RWPE1 (cell line): ENCODE data around the gene AZU1.

Experiments used
- CTCF ChIA-PET: fragments of 350-600 bp; sonication (Branson Sonifier 250); formaldehyde crosslinking; extraction: SDS; loops from one replicate; lab custom pipeline; 2021; lab: Yijun Ruan, JAX
- POLR2A ChIA-PET: fragments of 400-600 bp; formaldehyde crosslinking; extraction: SDS; loops from one replicate; lab custom pipeline; 2020; ENCODE audit warnings: antibody characterized with exemption; ENCODE audit not compliant: low non-redundant PET; lab: Yijun Ruan, JAX
- DNase-seq: peaks from one replicate; pipeline ENCODE4 v3.0.0; 2012; ENCODE audit warnings: low spot score
- H3K27ac ChIP-seq: fragments of 450-650 bp; 2 replicates; pipeline ENCODE4 v1.5.1; 2017
- CTCF ChIP-seq: fragments of 450-650 bp; conservative IDR thresholded peaks from 2 replicates; pipeline ENCODE4 v1.5.1; 2017; ENCODE audit warnings: low read depth, mild to moderate bottlenecking

AZU1 gene

GRCh38 chr19:807627-808422, 19.8 kb upstream of the AZU1 start:
- TF ChIP-seq CTCF = no peak
- peak overlapping the region; percentile 99 for H3K27ac ChIP-seq
- no peak for DNase-seq
- CTCF ChIA-PET = no interaction called here
- POLR2A ChIA-PET = no interaction called here

- no peak for TF ChIP-seq CTCF
- DNase-seq = no peak
- POLR2A ChIA-PET = no interaction called here
- CTCF ChIA-PET = no interaction called here
- H3K27ac ChIP-seq = peak overlapping the region; percentile 99
Observed at GRCh38 chr19:808423-808775, 19.2 kb upstream of the AZU1 start.

- DNase-seq = no peak
- H3K27ac ChIP-seq = peak overlapping the region; percentile 99
- CTCF ChIA-PET = interaction anchor here (1.0 kb wide), 1 partner anchor 10 kb away, joined by 3 read pairs; no protein-coding TSS in a partner anchor
- POLR2A ChIA-PET = interaction anchor here (0.7 kb wide), 1 partner anchor 125 kb away, joined by 4 read pairs; no protein-coding TSS in a partner anchor
- no peak for TF ChIP-seq CTCF
Observed at GRCh38 chr19:810077-810855, 17.4 kb upstream of the AZU1 start.

GRCh38 chr19:810883-811489, 16.7 kb upstream of the AZU1 start:
- TF ChIP-seq CTCF = no peak
- ChIA-PET POLR2A (no interaction called here), CTCF (no interaction called here)
- DNase-seq = no peak
- H3K27ac ChIP-seq = peak overlapping the region; percentile 99

- no peak for DNase-seq
- ChIA-PET POLR2A (no interaction called here), CTCF (no interaction called here)
- H3K27ac ChIP-seq = peak overlapping the region; percentile 99
- no peak for TF ChIP-seq CTCF
Observed at GRCh38 chr19:811506-812048, 16.1 kb upstream of the AZU1 start.
